Measurements from ENCODE around the gene OR52A1. TPM values are rescaled to one million over a fixed set of nuclear protein-coding genes. Genes with fewer than 3 reads are reported as not detected.
A peak's percentile ranks its signal among the peaks of the same experiment; 100 is the strongest.

Gene OR52A1
- total and polyA plus RNA-seq, 9 of the 15 experiments (the other 6 are each of a cell fraction or from before 2014, with no cell fraction given), result under 0.01 to 0.33 (median 0.13) TPM; not detected in 3

GRCh38 chr11:5129457-5129877 is 25.1 kb downstream of the OR52A1 start (continued):
- TF ChIP-seq NR3C1 (CRISPR knock-in tag; IDR thresholded peaks at IDR 0.05) (no peak), EP300 (IDR thresholded peaks at IDR 0.05; ENCODE audit: low read length) (peak; percentile 88), KDM1A (IDR thresholded peaks at IDR 0.05) (0 out of 4 replicates have a peak, but pooled peaks of 1 of the 2 experiments have one; percentile 5), NR2F6 (CRISPR knock-in tag; IDR thresholded peaks at IDR 0.05) (no peak), POLR2AphosphoS5 (IDR thresholded peaks at IDR 0.05; ENCODE audit: control insufficient read depth, insufficient read depth, low read depth, low read length) (peak; percentile 53; the same call in 1 of the 2 replicates), LCOR (CRISPR knock-in tag; IDR thresholded peaks at IDR 0.05) (0 out of 2 replicates have a peak, but pooled peaks have one; percentile 37), POLR2G (IDR thresholded peaks at IDR 0.05; ENCODE audit: low read depth, low read length) (peak; percentile 52; the same call in 1 of the 2 replicates), MEIS2 (IDR thresholded peaks at IDR 0.05; ENCODE audit: partially characterized antibody) (peak; percentile 23), ZNF583 (CRISPR knock-in tag; IDR thresholded peaks at IDR 0.05) (0 out of 2 replicates have a peak, but pooled peaks have one; percentile 32), SMARCA4 (IDR thresholded peaks at IDR 0.05) (peak; percentile 93), JUND (IDR thresholded peaks at IDR 0.05; ENCODE audit: borderline replicate concordance, low read depth, low read length) (peak; percentile 97), JUND (tag; IDR thresholded peaks at IDR 0.05; ENCODE audit: borderline replicate concordance, low read depth, low read length) (peak; percentile 96), NCOR1 (IDR thresholded peaks at IDR 0.05) (peak; percentile 29; the same call in 1 of the 2 replicates), RAD21 (CRISPR knock-in tag; conservative IDR thresholded peaks at IDR 0.05 in 1 of 2, IDR thresholded peaks at IDR 0.05 in 1 of 2) (no peak), ZNF217 (CRISPR knock-in tag; IDR thresholded peaks at IDR 0.05) (no peak), ARID1B (IDR thresholded peaks at IDR 0.05) (peak; percentile 83), POLR2H (tag; IDR thresholded peaks at IDR 0.05; ENCODE audit: low read depth) (peak; percentile 63), ZEB2 (IDR thresholded peaks at IDR 0.05) (peak; percentile 86), ATF7 (IDR thresholded peaks at IDR 0.05) (peak; percentile 87), POLR2A (conservative IDR thresholded peaks at IDR 0.05) (peak; percentile 55; the same call in 1 of the 2 replicates), CBX3 (IDR thresholded peaks at IDR 0.05; ENCODE audit: borderline replicate concordance in 1 of 2, low read length in 2 of 2) (0 out of 3 replicates have a peak, but pooled peaks of 1 of the 2 experiments have one; percentile 44)
- TF ChIP-seq, protein P1, sequence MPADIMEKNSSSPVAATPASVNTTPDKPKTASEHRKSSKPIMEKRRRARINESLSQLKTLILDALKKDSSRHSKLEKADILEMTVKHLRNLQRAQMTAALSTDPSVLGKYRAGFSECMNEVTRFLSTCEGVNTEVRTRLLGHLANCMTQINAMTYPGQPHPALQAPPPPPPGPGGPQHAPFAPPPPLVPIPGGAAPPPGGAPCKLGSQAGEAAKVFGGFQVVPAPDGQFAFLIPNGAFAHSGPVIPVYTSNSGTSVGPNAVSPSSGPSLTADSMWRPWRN (IDR thresholded peaks at IDR 0.05; ENCODE audit: low read depth), result no peak
- TF ChIP-seq, protein P2, sequence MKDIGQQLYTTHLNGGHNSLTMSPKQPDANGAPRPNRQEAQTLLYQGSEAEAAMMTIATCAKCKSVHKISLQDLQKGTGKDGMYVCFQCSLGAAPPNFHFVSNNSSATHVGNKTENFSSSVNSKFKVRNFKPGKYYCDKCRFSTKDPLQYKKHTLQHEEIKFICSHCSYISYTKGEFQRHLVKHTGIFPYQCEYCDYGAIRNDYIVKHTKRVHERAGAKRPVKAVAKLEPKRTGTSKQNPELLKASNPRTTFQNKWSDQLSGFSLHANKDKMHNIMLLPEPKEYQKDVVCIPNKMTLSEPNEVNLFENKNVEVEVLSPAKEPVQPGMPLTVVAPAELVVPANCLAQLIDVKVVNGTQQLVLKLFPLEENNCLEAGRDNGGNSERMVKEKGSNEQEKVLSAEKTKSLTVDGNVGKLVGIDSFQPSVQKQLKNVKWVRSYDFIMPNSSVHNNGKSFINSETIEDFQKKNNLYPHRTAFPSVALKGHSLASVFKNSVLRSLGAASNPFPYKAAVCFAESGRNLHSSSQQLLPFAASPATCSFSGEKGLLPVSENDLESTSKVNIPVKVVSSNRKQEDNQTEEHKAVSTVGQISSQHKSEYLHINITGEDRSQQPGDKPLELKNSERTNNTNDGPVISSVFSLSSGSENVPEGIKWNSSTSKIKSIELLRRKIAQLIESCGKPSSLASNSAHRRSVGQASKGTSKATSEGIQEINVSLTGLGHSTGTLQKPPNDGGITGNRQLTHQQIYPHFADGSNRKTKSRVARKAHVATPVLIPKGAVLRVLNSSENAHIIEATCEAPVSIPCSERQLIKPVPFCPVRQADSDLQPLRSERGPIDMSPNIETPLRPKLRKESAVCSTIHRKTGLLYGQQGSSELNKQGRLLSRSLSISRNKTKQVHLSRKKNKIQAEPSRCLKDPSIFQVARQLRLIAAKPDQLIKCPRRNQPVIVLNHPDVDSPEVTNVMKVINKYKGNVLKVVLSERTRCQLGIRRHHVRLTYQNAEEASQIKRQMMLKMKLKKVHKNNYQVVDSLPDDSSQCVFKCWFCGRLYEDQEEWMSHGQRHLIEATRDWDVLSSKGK (CRISPR knock-in tag; IDR thresholded peaks at IDR 0.05), result no peak
- TF ChIP-seq, protein P3, sequence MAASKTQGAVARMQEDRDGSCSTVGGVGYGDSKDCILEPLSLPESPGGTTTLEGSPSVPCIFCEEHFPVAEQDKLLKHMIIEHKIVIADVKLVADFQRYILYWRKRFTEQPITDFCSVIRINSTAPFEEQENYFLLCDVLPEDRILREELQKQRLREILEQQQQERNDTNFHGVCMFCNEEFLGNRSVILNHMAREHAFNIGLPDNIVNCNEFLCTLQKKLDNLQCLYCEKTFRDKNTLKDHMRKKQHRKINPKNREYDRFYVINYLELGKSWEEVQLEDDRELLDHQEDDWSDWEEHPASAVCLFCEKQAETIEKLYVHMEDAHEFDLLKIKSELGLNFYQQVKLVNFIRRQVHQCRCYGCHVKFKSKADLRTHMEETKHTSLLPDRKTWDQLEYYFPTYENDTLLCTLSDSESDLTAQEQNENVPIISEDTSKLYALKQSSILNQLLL (CRISPR knock-in tag; IDR thresholded peaks at IDR 0.05; ENCODE audit: borderline replicate concordance), result no peak
- TF ChIP-seq, protein P4, sequence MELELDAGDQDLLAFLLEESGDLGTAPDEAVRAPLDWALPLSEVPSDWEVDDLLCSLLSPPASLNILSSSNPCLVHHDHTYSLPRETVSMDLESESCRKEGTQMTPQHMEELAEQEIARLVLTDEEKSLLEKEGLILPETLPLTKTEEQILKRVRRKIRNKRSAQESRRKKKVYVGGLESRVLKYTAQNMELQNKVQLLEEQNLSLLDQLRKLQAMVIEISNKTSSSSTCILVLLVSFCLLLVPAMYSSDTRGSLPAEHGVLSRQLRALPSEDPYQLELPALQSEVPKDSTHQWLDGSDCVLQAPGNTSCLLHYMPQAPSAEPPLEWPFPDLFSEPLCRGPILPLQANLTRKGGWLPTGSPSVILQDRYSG (tag; conservative IDR thresholded peaks at IDR 0.05; ENCODE audit: low read depth), result no peak
